COLO668 (cell line): ENCODE results near the gene EML6.

Experiments
- DNase-seq: peaks from one replicate; lab custom pipeline; 2025; ENCODE audit not compliant: unreplicated experiment; lab: John Stamatoyannopoulos, UW

Gene EML6

GRCh38 chr2:55017880-55018279, 294.4 kb downstream of the EML6 start:
- DNase-seq: no peak

- DNase-seq: no peak
Measured at GRCh38 chr2:55018619-55019018, 295.2 kb downstream of the EML6 start.

- no peak for DNase-seq
Measured at GRCh38 chr2:55019526-55020258, 296.2 kb downstream of the EML6 start.
